PC-9 (cell line): ENCODE results near the gene HOXC4. TPM values are rescaled to one million over a fixed set of nuclear protein-coding genes. Genes with fewer than 3 reads are reported as not detected.

ENCODE experiments used
- BruUV-seq: library from RNA; stranded (reverse); fragments of 400-500 nt; replicated peaks from 2 replicates; lab custom pipeline; 2021; lab: Mats Ljungman, UMichigan
- CTCF ChIA-PET: fragments of 300-600 bp; sonication (Branson Sonifier 250); formaldehyde crosslinking; loops from one replicate; lab custom pipeline; 2022; ENCODE audit warnings: antibody characterized with exemption; lab: Charles Lee
- POLR2A ChIA-PET: fragments of 300-600 bp; sonication (Branson Sonifier 250); formaldehyde crosslinking; loops from one replicate; lab custom pipeline; 2022; ENCODE audit warnings: antibody characterized with exemption; ENCODE audit not compliant: unreplicated experiment; lab: Charles Lee
- DNase-seq, 2 experiments: peaks; one replicate each; pipeline versions ENCODE4 v3.0.0 to v3.0.0-alpha.2; 2015 to 2022; ENCODE audit warnings: mixed read lengths in 1 of 2
- H2AFZ ChIP-seq: fragments of 200-600 bp; sonication (generic); 2 replicates; pipeline ENCODE4 v1.8.1; 2017; ENCODE audit warnings: antibody characterized with exemption
- H3F3A ChIP-seq: fragments of 200-600 bp; sonication (generic); 2 replicates; pipeline ENCODE4 v1.8.1; 2017; ENCODE audit warnings: antibody characterized with exemption, mild to moderate bottlenecking, low read depth; ENCODE audit not compliant: insufficient read depth
- H3K27ac ChIP-seq: fragments of 200-600 bp; sonication (generic); 2 replicates; pipeline ENCODE4 v1.6.1; 2016; ENCODE audit warnings: mixed run types
- H3K27me3 ChIP-seq: fragments of 200-600 bp; sonication (generic); 2 replicates; pipeline ENCODE4 v1.6.1; 2016; ENCODE audit warnings: low read depth, mixed run types; ENCODE audit not compliant: insufficient read depth
- H3K36me3 ChIP-seq: fragments of 200-600 bp; sonication (generic); 2 replicates; pipeline ENCODE4 v1.6.1; 2016; ENCODE audit warnings: low read depth, mixed run types
- H3K4me1 ChIP-seq: fragments of 200-600 bp; sonication (generic); replicated peaks from 2 replicates; pipeline ENCODE4 v1.6.1; 2016; ENCODE audit warnings: mixed run types; ENCODE audit not compliant: insufficient read depth
- H3K4me2 ChIP-seq: fragments of 200-600 bp; sonication (generic); 2 replicates; pipeline ENCODE4 v1.6.1; 2017; ENCODE audit warnings: mixed run types
- H3K4me3 ChIP-seq: fragments of 200-600 bp; sonication (generic); 2 replicates; pipeline ENCODE4 v1.6.1; 2016; ENCODE audit warnings: mixed run types
- H3K79me2 ChIP-seq: fragments of 200-600 bp; sonication (generic); 2 replicates; pipeline ENCODE4 v1.6.1; 2017; ENCODE audit warnings: low read depth, mixed run types
- H3K9me2 ChIP-seq: fragments of 200-600 bp; sonication (generic); 2 replicates; pipeline ENCODE4 v1.8.1; 2017; ENCODE audit warnings: mild to moderate bottlenecking; ENCODE audit not compliant: insufficient read depth
- H3K9me3 ChIP-seq: fragments of 200-600 bp; sonication (generic); 2 replicates; pipeline ENCODE4 v1.8.1; 2016; ENCODE audit warnings: low read depth; ENCODE audit not compliant: insufficient read depth
- H4K20me1 ChIP-seq: fragments of 200-600 bp; sonication (generic); 2 replicates; pipeline ENCODE4 v1.8.1; 2017; ENCODE audit not compliant: insufficient read depth
- EZH2 ChIP-seq: fragments of 200-600 bp; sonication (generic); IDR thresholded peaks from 2 replicates; pipeline ENCODE4 v1.8.0; 2017; ENCODE audit warnings: antibody characterized with exemption, low read depth
- intact Hi-C: fragments of 100-400 bp; cut with micrococcal nuclease; formaldehyde crosslinking; loops from one replicate; pipeline ENCODE4 v1.10.0; 2022; ENCODE audit not compliant: unreplicated experiment
- total RNA-seq: library from RNA; stranded (reverse); gene quantifications from 2 replicates; pipeline ENCODE4 v1.2.3, GENCODE V29; 2021
- TF ChIP-seq, protein P1 (sequence below): fragments of 200-600 bp; sonication (generic); conservative IDR thresholded peaks from 2 replicates; pipeline ENCODE4 v1.6.1; 2017; ENCODE audit warnings: mixed run types, antibody characterized with exemption, mild to moderate bottlenecking, moderate library complexity

HOXC4 gene
- total RNA-seq, 1 experiment from 2014 or later = 3.8 TPM

DNA sequence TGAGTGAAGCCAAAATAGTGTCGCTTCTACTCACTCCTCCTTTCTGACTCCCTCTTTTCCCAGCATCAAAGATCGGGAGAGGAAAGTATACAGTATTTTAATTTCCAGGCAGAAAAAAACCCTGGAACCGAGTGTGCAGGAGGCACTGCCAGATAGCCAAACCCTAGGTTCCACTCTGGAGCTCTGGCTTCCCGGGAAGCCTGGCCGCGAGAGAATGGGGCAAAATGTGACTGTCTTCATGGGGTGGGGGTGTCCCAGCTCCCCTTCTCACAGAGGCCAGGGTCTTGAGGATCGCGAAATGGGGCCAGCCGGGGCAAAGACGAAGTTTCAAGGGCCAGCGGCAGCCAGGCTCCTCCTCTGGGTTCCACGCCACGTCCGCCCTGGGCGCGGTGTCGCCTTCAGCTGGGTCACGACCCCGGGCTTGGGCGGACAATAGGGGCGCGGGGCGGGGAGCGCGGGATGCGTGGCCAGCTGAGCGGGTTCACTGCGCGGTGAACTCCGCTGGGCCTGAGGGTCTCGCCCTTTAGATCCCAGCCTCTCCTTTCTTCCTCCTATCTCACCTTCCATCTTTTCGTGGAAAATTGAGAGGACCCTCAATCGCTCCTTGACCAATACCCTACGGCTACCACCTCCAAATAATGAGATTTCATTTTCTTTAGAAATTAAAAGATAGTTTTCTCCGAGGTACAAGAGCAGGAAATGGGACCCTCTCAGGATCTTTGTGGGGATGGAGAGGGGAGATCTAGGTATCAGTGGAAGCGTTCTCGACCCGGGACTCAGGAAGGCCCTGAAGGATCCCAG lies 6.7 kb downstream of the HOXC4 start:
- Histone ChIP-seq H3K4me3 (no peak overlapping the region), H3K4me2 (no peak overlapping the region), H3F3A (no peaks in the 10 kb centered on the region), H2AFZ (no peak overlapping the region), H4K20me1 (no peaks in the 10 kb centered on the region), H3K9me2 (no peaks in the 10 kb centered on the region), H3K27me3 (peaks cover 19% of the 10 kb centered on the region; the same call in 1 of the 2 replicates), H3K9me3 (no peaks in the 10 kb centered on the region), H3K4me1 (no peaks in the 10 kb centered on the region), H3K27ac (no peak overlapping the region), H3K36me3 (no peaks in the 10 kb centered on the region), H3K79me2 (no peaks in the 10 kb centered on the region)
- no TSS peak for BruUV-seq
- ChIA-PET POLR2A (no interaction called here), CTCF (no interaction called here)
- intact Hi-C loops = no loop called here
- no peak for TF ChIP-seq EZH2
- TF ChIP-seq, protein P1, sequence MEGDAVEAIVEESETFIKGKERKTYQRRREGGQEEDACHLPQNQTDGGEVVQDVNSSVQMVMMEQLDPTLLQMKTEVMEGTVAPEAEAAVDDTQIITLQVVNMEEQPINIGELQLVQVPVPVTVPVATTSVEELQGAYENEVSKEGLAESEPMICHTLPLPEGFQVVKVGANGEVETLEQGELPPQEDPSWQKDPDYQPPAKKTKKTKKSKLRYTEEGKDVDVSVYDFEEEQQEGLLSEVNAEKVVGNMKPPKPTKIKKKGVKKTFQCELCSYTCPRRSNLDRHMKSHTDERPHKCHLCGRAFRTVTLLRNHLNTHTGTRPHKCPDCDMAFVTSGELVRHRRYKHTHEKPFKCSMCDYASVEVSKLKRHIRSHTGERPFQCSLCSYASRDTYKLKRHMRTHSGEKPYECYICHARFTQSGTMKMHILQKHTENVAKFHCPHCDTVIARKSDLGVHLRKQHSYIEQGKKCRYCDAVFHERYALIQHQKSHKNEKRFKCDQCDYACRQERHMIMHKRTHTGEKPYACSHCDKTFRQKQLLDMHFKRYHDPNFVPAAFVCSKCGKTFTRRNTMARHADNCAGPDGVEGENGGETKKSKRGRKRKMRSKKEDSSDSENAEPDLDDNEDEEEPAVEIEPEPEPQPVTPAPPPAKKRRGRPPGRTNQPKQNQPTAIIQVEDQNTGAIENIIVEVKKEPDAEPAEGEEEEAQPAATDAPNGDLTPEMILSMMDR = no peak
- no peak for DNase-seq

- intact Hi-C loops = no loop called here
- no peaks in the 10 kb centered on the region for H3K79me2 ChIP-seq
- ChIA-PET CTCF (no interaction called here), POLR2A (no interaction called here)
- H3K4me3 ChIP-seq = no peak overlapping the region
- H3K9me2 ChIP-seq = no peaks in the 10 kb centered on the region
- H4K20me1 ChIP-seq = no peaks in the 10 kb centered on the region
- no TSS peak for BruUV-seq
- H3F3A ChIP-seq = no peaks in the 10 kb centered on the region
- TF ChIP-seq, protein P1 = no peak
- TF ChIP-seq EZH2 = no peak
- H3K4me1 ChIP-seq = no peaks in the 10 kb centered on the region
- H3K9me3 ChIP-seq = no peaks in the 10 kb centered on the region
- H2AFZ ChIP-seq = no peak overlapping the region
- no peak overlapping the region for H3K27ac ChIP-seq
- no peaks in the 10 kb centered on the region for H3K36me3 ChIP-seq
- no peak overlapping the region for H3K4me2 ChIP-seq
- no peak for DNase-seq
- peaks cover 19% of the 10 kb centered on the region; the same call in 1 of the 2 replicates for H3K27me3 ChIP-seq
Measured at GRCh38 chr12:54060975-54061778, 7.5 kb downstream of the HOXC4 start.

DNA sequence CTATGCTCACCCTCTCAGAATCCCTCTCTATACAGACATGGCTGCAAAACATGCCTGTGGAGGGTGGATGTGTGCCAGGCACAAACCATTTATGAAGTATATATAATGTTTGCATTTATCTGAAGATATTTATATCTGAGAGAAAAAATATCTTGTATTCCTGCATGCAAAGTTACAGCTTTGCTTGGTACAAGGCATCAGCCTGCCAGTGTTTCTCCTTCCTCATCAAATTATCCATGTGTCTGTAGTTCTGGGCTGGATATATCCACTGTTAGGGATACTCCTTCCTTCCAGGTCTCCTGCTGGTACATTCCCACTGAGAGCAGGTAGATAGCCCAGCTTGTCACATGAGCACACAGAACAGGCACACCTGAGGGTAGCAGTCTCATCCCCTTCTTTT lies 12.0 kb downstream of the HOXC4 start:
- Histone ChIP-seq H4K20me1 (no peaks in the 10 kb centered on the region), H2AFZ (no peak overlapping the region), H3K4me1 (no peaks in the 10 kb centered on the region), H3K9me3 (no peaks in the 10 kb centered on the region), H3K27ac (no peak overlapping the region), H3F3A (no peaks in the 10 kb centered on the region), H3K4me3 (no peak overlapping the region), H3K79me2 (no peaks in the 10 kb centered on the region), H3K36me3 (no peaks in the 10 kb centered on the region), H3K4me2 (no peak overlapping the region), H3K27me3 (peaks cover 13% of the 10 kb centered on the region; the same call in 1 of the 2 replicates), H3K9me2 (no peaks in the 10 kb centered on the region)
- no peak for TF ChIP-seq EZH2
- TF ChIP-seq, protein P1 = no peak
- no peak for DNase-seq
- ChIA-PET CTCF (no interaction called here), POLR2A (no interaction called here)
- BruUV-seq = no TSS peak
- intact Hi-C loops = no loop called here
